Natural killer cell treated with Interleukin-12 subunit alpha and Interleukin-12 subunit beta and Interleukin-15 and Interleukin-18, amount 100 ng/mL, for 72 hours (primary cell): Measurements from ENCODE around the gene UPK1B. TPM values are rescaled to one million over a fixed set of nuclear protein-coding genes. Genes with fewer than 3 reads are reported as not detected.
"Not testable (repeated sequence)": the region's sequence is repeated elsewhere in the genome, so short reads cannot be mapped to it uniquely, and the experiment has no call there.

Experiments used
- ATAC-seq, 2 donors: fragments of 150-1000 bp; cut with Tn5 transposase in 1 of 2; sonication (Bioruptor Pico), chemical (Tn5 transposase) in 1 of 2; 2 replicates each; pipeline ENCODE4 v1.10.0; 2021
- DNase-seq: peaks from one replicate; pipeline ENCODE4 v3.0.0; 2022; ENCODE audit warnings: low spot score
- H3K27ac Mint-ChIP-seq, 2 donors: 1 replicate in 1 of 2; 2 replicates in 1 of 2; pipeline ENCODE4 v1.8.0; 2022; ENCODE audit warnings: mixed read lengths in 2 of 2, mild to moderate bottlenecking in 1 of 2, moderate library complexity in 1 of 2
- H3K27me3 Mint-ChIP-seq, 2 donors: 1 replicate in 1 of 2; 2 replicates in 1 of 2; pipeline ENCODE4 v1.8.0; 2022; ENCODE audit warnings: mixed read lengths in 2 of 2
- H3K36me3 Mint-ChIP-seq: one replicate; pipeline ENCODE4 v1.8.0; 2022; ENCODE audit warnings: mixed read lengths
- H3K4me1 Mint-ChIP-seq, 2 donors: 1 replicate in 1 of 2; 2 replicates in 1 of 2; pipeline ENCODE4 v1.8.0; 2022; ENCODE audit warnings: low read depth in 2 of 2, mixed read lengths in 2 of 2, mild to moderate bottlenecking in 1 of 2
- H3K4me3 Mint-ChIP-seq: one replicate; pipeline ENCODE4 v1.8.0; 2022; ENCODE audit warnings: mixed read lengths
- H3K9me3 Mint-ChIP-seq: 2 replicates; pipeline ENCODE4 v1.8.0; 2022; ENCODE audit warnings: mixed read lengths
- total RNA-seq, 2 donors: library from RNA; stranded (reverse); gene quantifications; one replicate each; pipeline ENCODE4 v1.2.3, GENCODE V29; 2022

UPK1B gene
- total RNA-seq, 2 donors from 2014 or later: not detected

GRCh38 chr3:119156868-119157267 lies 16.5 kb upstream of the UPK1B start:
- DNase-seq (no peak), ATAC-seq (no peak)
- H3K4me1 Mint-ChIP-seq: no peaks in the 10 kb centered on the region
- H3K27ac Mint-ChIP-seq: no peak overlapping the region
- no peak overlapping the region for H3K4me3 Mint-ChIP-seq
- H3K36me3 Mint-ChIP-seq: peaks cover 20% of the 10 kb centered on the region
- peaks cover 11% of the 10 kb centered on the region for H3K9me3 Mint-ChIP-seq
- peaks cover 21 to 32% of the 10 kb centered on the region in 2 donors for H3K27me3 Mint-ChIP-seq

GRCh38 chr3:119157971-119158370 lies 15.4 kb upstream of the UPK1B start:
- ATAC-seq (no peak), DNase-seq (no peak)
- peaks cover 11% of the 10 kb centered on the region for H3K9me3 Mint-ChIP-seq
- H3K36me3 Mint-ChIP-seq: peaks cover 20% of the 10 kb centered on the region
- H3K4me3 Mint-ChIP-seq: no peak overlapping the region
- no peak overlapping the region for H3K27ac Mint-ChIP-seq
- no peaks in the 10 kb centered on the region for H3K4me1 Mint-ChIP-seq
- H3K27me3 Mint-ChIP-seq: peaks cover 27 to 43% of the 10 kb centered on the region in 2 donors

- ATAC-seq (no peak), DNase-seq (no peak)
- H3K4me3 Mint-ChIP-seq: no peak overlapping the region
- no peaks in the 10 kb centered on the region for H3K4me1 Mint-ChIP-seq
- no peak overlapping the region for H3K27ac Mint-ChIP-seq
- H3K9me3 Mint-ChIP-seq: peaks cover under 1% of the 10 kb centered on the region
- H3K27me3 Mint-ChIP-seq: peaks cover 14 to 26% of the 10 kb centered on the region in 2 donors
- peaks cover 2% of the 10 kb centered on the region for H3K36me3 Mint-ChIP-seq
Observed at GRCh38 chr3:119160361-119160760, 13.0 kb upstream of the UPK1B start.

- Mint-ChIP-seq H3K27me3 (peaks cover 16 to 24% of the 10 kb centered on the region in 2 donors), H3K36me3 (no peaks in the 10 kb centered on the region), H3K27ac (no peak overlapping the region), H3K4me3 (no peak overlapping the region), H3K9me3 (peaks cover 4% of the 10 kb centered on the region), H3K4me1 (no peaks in the 10 kb centered on the region)
- ATAC-seq (no peak), DNase-seq (no peak)
Observed at GRCh38 chr3:119160815-119161214, 12.6 kb upstream of the UPK1B start.

- Mint-ChIP-seq H3K9me3 (peaks cover 4% of the 10 kb centered on the region), H3K27me3 (peaks cover 16 to 24% of the 10 kb centered on the region in 2 donors), H3K4me3 (no peak overlapping the region), H3K4me1 (no peaks in the 10 kb centered on the region), H3K36me3 (no peaks in the 10 kb centered on the region), H3K27ac (no peak overlapping the region)
- DNase-seq (no peak), ATAC-seq (no peak)
Observed at GRCh38 chr3:119161240-119161639, 12.2 kb upstream of the UPK1B start.

- not testable (repeated sequence) for H3K4me1 Mint-ChIP-seq, ATAC-seq, H3K4me3 Mint-ChIP-seq, H3K9me3 Mint-ChIP-seq, DNase-seq, H3K27ac Mint-ChIP-seq, H3K36me3 Mint-ChIP-seq
- H3K27me3 Mint-ChIP-seq: peaks cover 25 to 31% of the 10 kb centered on the region in 2 donors
Observed at GRCh38 chr3:119164745-119165144, 8.7 kb upstream of the UPK1B start.

GRCh38 chr3:119170821-119171220 lies 2.6 kb upstream of the UPK1B start:
- Mint-ChIP-seq H3K27ac (no peak overlapping the region), H3K27me3 (peaks cover 15 to 23% of the 10 kb centered on the region in 2 donors), H3K4me3 (no peak overlapping the region), H3K36me3 (no peaks in the 10 kb centered on the region), H3K9me3 (peaks cover 2% of the 10 kb centered on the region), H3K4me1 (no peaks in the 10 kb centered on the region)
- DNase-seq (no peak), ATAC-seq (no peak)

GRCh38 chr3:119175872-119176756 lies 2.7 kb downstream of the UPK1B start:
- Mint-ChIP-seq H3K4me3 (no peak overlapping the region), H3K27ac (no peak overlapping the region)
- no peak for ATAC-seq

GRCh38 chr3:119176778-119177177 lies 3.4 kb downstream of the UPK1B start:
- H3K27me3 Mint-ChIP-seq: peaks cover 20 to 40% of the 10 kb centered on the region in 2 donors
- no peaks in the 10 kb centered on the region for H3K4me1 Mint-ChIP-seq
- no peak overlapping the region for H3K27ac Mint-ChIP-seq
- H3K4me3 Mint-ChIP-seq: no peak overlapping the region
- H3K9me3 Mint-ChIP-seq: no peaks in the 10 kb centered on the region
- ATAC-seq: no peak
- H3K36me3 Mint-ChIP-seq: no peaks in the 10 kb centered on the region
- no peak for DNase-seq

More at GRCh38 chr3:119175872-119176756, 2.7 kb downstream of the UPK1B start:
- Mint-ChIP-seq H3K4me1 (no peaks in the 10 kb centered on the region), H3K27me3 (peaks cover 20 to 40% of the 10 kb centered on the region in 2 donors), H3K9me3 (no peaks in the 10 kb centered on the region), H3K36me3 (no peaks in the 10 kb centered on the region)
- DNase-seq: no peak

- no peak for DNase-seq
- no peak overlapping the region for H3K27ac Mint-ChIP-seq
- no peaks in the 10 kb centered on the region for H3K36me3 Mint-ChIP-seq
- ATAC-seq: no peak
- H3K4me1 Mint-ChIP-seq: no peaks in the 10 kb centered on the region
- peaks cover 20 to 40% of the 10 kb centered on the region in 2 donors for H3K27me3 Mint-ChIP-seq
- no peak overlapping the region for H3K4me3 Mint-ChIP-seq
- H3K9me3 Mint-ChIP-seq: no peaks in the 10 kb centered on the region
Observed at GRCh38 chr3:119177321-119177720, 3.9 kb downstream of the UPK1B start.

GRCh38 chr3:119181765-119182164 lies 8.4 kb downstream of the UPK1B start:
- DNase-seq: no peak
- H3K36me3 Mint-ChIP-seq: no peaks in the 10 kb centered on the region
- H3K4me1 Mint-ChIP-seq: no peaks in the 10 kb centered on the region
- ATAC-seq: no peak
- no peaks in the 10 kb centered on the region for H3K9me3 Mint-ChIP-seq
- no peak overlapping the region for H3K27ac Mint-ChIP-seq
- peaks cover 10 to 24% of the 10 kb centered on the region in 2 donors for H3K27me3 Mint-ChIP-seq
- H3K4me3 Mint-ChIP-seq: no peak overlapping the region

GRCh38 chr3:119184111-119184510 lies 10.7 kb downstream of the UPK1B start:
- H3K36me3 Mint-ChIP-seq: no peaks in the 10 kb centered on the region
- DNase-seq (no peak), ATAC-seq (no peak)
- peaks cover 6 to 8% of the 10 kb centered on the region in 2 donors for H3K27me3 Mint-ChIP-seq
- no peaks in the 10 kb centered on the region for H3K4me1 Mint-ChIP-seq
- no peak overlapping the region for H3K27ac Mint-ChIP-seq
- no peak overlapping the region for H3K4me3 Mint-ChIP-seq
- no peaks in the 10 kb centered on the region for H3K9me3 Mint-ChIP-seq

- Mint-ChIP-seq H3K27ac (no peak overlapping the region), H3K27me3 (peaks cover 6 to 8% of the 10 kb centered on the region in 2 donors), H3K4me3 (no peak overlapping the region), H3K9me3 (no peaks in the 10 kb centered on the region), H3K4me1 (no peaks in the 10 kb centered on the region), H3K36me3 (no peaks in the 10 kb centered on the region)
- no peak for ATAC-seq
- no peak for DNase-seq
Observed at GRCh38 chr3:119184796-119185570, 11.6 kb downstream of the UPK1B start.

- no peak for ATAC-seq
- no peak overlapping the region for H3K27ac Mint-ChIP-seq
- no peaks in the 10 kb centered on the region for H3K4me1 Mint-ChIP-seq
- H3K9me3 Mint-ChIP-seq: no peaks in the 10 kb centered on the region
- no peaks in the 10 kb centered on the region for H3K36me3 Mint-ChIP-seq
- peaks cover 2 to 8% of the 10 kb centered on the region in 2 donors for H3K27me3 Mint-ChIP-seq
- no peak for DNase-seq
- no peak overlapping the region for H3K4me3 Mint-ChIP-seq
Observed at GRCh38 chr3:119187266-119187665, 13.9 kb downstream of the UPK1B start.
